Measurements from ENCODE around the gene PPP1R3F.

PPP1R3F gene

DNA sequence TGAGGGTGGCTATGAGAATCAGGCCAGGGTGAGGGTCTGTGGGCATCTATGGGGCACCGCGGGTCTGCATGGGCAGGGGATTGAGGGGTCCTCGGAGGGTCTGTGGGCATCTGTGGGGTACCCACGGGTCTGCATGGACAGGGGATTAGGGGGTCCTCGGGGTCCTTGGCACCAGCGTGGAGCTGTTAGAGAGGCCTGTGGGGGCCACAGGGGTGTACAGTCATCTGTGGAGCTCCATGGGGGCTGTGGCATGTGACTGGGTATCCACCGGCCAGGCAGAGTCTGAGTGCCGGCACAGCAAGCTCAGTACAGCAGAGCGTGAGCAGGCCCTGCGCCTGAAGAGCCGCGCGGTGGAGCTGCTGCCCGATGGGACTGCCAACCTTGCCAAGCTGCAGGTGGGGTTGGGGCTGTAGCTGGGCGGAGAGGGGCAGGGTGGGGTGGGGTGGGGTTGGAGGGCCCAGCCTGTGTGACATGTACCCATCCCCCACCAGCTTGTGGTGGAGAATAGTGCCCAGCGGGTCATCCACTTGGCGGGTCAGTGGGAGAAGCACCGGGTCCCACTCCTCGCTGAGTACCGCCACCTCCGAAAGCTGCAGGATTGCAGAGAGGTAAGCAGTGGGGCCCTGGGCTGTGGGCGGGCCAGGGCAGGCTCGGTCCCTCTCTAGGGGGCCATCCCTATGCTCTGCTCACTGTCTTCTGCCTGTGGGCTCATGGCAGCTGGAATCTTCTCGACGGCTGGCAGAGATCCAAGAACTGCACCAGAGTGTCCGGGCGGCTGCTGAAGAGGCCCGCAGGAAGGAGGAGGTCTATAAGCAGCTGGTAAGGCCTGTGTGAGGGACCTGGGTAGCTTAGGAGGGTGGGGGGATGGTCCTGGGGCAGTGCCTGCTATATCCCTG lies 21.4 kb upstream of the PPP1R3F start:
- TF ChIP-seq, protein P1, sequence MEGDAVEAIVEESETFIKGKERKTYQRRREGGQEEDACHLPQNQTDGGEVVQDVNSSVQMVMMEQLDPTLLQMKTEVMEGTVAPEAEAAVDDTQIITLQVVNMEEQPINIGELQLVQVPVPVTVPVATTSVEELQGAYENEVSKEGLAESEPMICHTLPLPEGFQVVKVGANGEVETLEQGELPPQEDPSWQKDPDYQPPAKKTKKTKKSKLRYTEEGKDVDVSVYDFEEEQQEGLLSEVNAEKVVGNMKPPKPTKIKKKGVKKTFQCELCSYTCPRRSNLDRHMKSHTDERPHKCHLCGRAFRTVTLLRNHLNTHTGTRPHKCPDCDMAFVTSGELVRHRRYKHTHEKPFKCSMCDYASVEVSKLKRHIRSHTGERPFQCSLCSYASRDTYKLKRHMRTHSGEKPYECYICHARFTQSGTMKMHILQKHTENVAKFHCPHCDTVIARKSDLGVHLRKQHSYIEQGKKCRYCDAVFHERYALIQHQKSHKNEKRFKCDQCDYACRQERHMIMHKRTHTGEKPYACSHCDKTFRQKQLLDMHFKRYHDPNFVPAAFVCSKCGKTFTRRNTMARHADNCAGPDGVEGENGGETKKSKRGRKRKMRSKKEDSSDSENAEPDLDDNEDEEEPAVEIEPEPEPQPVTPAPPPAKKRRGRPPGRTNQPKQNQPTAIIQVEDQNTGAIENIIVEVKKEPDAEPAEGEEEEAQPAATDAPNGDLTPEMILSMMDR (IDR thresholded peaks at IDR 0.05), result no peak
- no peak for TF ChIP-seq ZFX (IDR thresholded peaks at IDR 0.05; ENCODE audit: borderline replicate concordance)

DNA sequence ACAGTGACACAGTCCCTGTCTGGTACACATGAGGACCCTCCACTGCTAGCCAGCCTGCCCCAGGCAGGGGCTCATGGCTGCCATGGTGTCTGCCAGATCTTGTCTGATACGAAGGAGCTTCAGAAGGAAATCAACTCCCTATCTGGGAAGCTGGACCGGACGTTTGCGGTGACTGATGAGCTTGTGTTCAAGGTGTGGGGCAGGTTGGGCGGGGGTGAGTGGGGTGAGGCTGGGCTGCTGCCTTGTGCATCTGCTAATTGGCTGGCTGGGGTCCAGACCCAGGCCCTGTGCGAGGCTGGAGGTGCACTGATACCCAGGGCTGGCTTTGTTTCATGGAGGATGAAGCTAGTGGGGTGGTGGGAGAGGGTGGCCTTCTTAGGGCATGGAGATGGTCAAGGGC lies 20.5 kb upstream of the PPP1R3F start:
- no peak overlapping the region for H3K27ac ChIP-seq
- TF ChIP-seq ZFX (IDR thresholded peaks at IDR 0.05; ENCODE audit: borderline replicate concordance), result no peak
- TF ChIP-seq, protein P1 (IDR thresholded peaks at IDR 0.05), result no peak

More for the DNA sequence above, 21.4 kb upstream of the PPP1R3F start:
- no peak overlapping the region for H3K27ac ChIP-seq

DNA sequence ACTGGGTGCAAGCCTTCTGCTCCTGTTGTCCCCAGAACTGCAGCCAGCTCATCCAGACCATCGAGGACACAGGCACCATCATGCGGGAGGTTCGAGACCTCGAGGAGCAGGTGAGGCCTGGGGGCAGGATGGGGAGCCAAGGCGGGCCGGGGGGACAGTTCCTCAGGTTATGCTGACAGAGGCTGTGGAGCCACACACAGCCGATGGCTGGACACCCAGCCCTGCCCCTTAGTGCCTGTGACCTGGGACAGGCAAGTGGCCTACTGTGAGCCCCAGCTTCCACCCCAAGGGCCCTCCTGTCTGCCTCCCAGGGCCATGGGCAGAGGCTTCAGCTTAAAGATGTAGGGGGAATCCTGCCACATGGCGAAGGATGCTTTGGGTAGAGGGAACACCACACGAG lies 20.0 kb upstream of the PPP1R3F start:
- no peak for TF ChIP-seq ZFX (IDR thresholded peaks at IDR 0.05; ENCODE audit: borderline replicate concordance)
- TF ChIP-seq, protein P1 (IDR thresholded peaks at IDR 0.05), result no peak

DNA sequence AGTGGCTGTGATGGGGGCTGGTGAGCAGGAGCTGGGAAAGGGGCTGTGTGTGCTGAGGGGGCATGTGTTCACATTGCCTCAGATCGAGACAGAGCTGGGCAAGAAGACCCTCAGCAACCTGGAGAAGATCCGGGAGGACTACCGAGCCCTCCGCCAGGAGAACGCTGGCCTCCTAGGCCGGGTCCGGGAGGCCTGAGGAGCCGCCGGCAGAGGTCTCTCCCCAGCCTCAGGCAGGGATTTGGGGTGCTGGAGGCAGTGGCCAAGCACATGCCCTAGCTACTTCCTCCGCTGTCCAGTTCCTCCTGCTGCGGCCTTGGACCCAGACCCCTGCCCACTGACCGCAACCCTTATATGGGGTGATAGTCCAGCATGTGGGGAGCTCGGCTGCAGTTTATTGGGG lies 19.5 kb upstream of the PPP1R3F start:
- H3K27ac ChIP-seq, result no peak overlapping the region
- TF ChIP-seq ZFX (IDR thresholded peaks at IDR 0.05; ENCODE audit: borderline replicate concordance), result no peak
- TF ChIP-seq, protein P1 (IDR thresholded peaks at IDR 0.05), result no peak

More for the DNA sequence above, 20.0 kb upstream of the PPP1R3F start:
- no peak overlapping the region for H3K27ac ChIP-seq

DNA sequence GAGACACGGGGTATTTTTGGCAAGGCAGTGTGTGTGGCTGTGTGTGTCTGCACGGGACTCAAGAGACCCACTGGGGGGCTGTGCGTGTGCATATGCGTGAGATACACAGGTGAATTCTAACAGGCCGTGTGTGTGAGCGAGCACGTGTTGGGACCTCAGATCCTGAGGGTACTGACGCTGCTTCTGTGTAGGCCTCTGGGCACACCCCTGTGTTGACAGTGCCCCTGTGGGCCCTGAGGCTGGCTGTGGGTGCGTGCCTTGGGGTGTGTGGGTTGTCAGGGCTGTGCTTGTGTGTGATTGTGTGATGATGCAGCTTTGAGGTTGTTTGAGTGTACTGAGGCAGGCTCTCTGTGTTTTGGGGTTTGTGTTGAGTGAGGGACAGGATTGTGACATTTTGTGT lies 19.0 kb upstream of the PPP1R3F start:
- no peak for TF ChIP-seq ZFX (IDR thresholded peaks at IDR 0.05; ENCODE audit: borderline replicate concordance)
- TF ChIP-seq, protein P1 (IDR thresholded peaks at IDR 0.05), result no peak
- no peak overlapping the region for H3K27ac ChIP-seq

DNA sequence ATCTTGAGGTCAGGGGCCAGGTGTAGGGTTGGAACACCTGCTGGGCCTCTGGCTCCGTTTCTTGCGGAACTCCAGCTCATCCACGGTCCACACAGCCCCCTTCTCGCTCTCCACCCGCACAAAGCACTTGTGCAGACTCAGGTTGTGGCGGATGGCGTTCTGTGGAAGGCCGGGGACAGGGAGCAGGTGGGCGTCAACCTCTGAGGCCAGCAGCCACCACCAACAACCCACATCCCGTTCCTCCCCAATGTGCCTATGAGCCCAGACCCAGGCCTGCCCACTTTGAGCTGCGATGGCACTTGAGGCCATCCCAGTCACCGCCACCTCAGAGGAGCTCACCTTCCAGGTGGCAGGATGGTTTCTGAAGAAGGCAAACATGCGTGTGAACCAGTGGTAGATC lies 18.3 kb upstream of the PPP1R3F start:
- H3K27ac ChIP-seq, result no peak overlapping the region
- TF ChIP-seq, protein P1 (IDR thresholded peaks at IDR 0.05), result no peak
- TF ChIP-seq ZFX (IDR thresholded peaks at IDR 0.05; ENCODE audit: borderline replicate concordance), result no peak

DNA sequence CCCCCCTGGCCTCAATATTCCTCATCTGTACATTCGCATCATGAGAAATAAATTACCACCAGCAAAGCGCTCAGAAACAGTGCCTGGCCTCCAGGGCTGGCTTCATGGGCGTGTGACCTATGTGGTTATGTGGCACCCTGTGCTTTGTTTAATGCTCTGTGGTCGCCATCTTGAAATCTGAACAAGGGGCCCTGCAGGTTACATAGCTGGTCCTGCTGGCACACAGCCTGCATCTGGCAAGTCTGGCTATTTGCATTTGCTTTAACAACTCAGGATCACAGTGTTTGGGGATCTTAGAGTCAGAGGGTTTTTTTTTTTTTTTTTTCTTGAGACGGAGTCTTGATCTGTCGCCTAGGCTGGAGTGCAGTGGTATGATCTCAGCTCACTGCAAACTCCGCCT lies 15.0 kb upstream of the PPP1R3F start:
- no peak for TF ChIP-seq ZFX (IDR thresholded peaks at IDR 0.05; ENCODE audit: borderline replicate concordance)
- TF ChIP-seq, protein P1 (IDR thresholded peaks at IDR 0.05), result no peak
- no peak overlapping the region for H3K27ac ChIP-seq

Data from 22Rv1 (cell line).